Parathyroid adenoma (tissue), 2 donors: Measurements from ENCODE around the gene FBLN2.

ENCODE experiments used
- H2AFZ ChIP-seq: fragments of 300-600 bp; sonication (generic); one replicate; pipeline ENCODE4 v1.7.0; 2017; ENCODE audit warnings: antibody characterized with exemption, mild to moderate bottlenecking
- H3K27ac ChIP-seq: fragments of 300-600 bp; sonication (generic); one replicate; pipeline ENCODE4 v1.7.0; 2017
- H3K27me3 ChIP-seq: fragments of 300-600 bp; sonication (generic); one replicate; pipeline ENCODE4 v1.7.0; 2017; ENCODE audit warnings: low read length; ENCODE audit not compliant: control insufficient read depth, insufficient read depth
- H3K36me3 ChIP-seq: fragments of 300-600 bp; sonication (generic); one replicate; pipeline ENCODE4 v1.7.0; 2017; ENCODE audit warnings: low read length; ENCODE audit not compliant: control insufficient read depth, insufficient read depth
- H3K4me1 ChIP-seq: fragments of 300-600 bp; sonication (generic); one replicate; pipeline ENCODE4 v1.7.0; 2017; ENCODE audit warnings: control low read depth
- H3K4me2 ChIP-seq: fragments of 300-600 bp; sonication (generic); one replicate; pipeline ENCODE4 v1.7.0; 2017; ENCODE audit warnings: low read length
- H3K4me3 ChIP-seq: fragments of 300-600 bp; sonication (generic); one replicate; pipeline ENCODE4 v1.7.0; 2017; ENCODE audit warnings: low read depth, low read length
- H3K79me2 ChIP-seq: fragments of 300-600 bp; sonication (generic); one replicate; pipeline ENCODE4 v1.7.0; 2017; ENCODE audit warnings: control low read depth
- H3K9ac ChIP-seq: fragments of 300-600 bp; sonication (generic); one replicate; pipeline ENCODE4 v1.7.0; 2017; ENCODE audit warnings: mild to moderate bottlenecking
- H3K9me3 ChIP-seq: fragments of 300-600 bp; sonication (generic); one replicate; pipeline ENCODE4 v1.7.0; 2017; ENCODE audit warnings: low read length; ENCODE audit not compliant: control insufficient read depth
- TF ChIP-seq, protein P1 (sequence below): fragments of 300-600 bp; sonication (generic); IDR thresholded peaks from one replicate; pipeline ENCODE4 v1.7.0; 2017; ENCODE audit warnings: antibody characterized with exemption, mild to moderate bottlenecking
- donor health status: primary hyperparathyroidism.

FBLN2 gene

DNA sequence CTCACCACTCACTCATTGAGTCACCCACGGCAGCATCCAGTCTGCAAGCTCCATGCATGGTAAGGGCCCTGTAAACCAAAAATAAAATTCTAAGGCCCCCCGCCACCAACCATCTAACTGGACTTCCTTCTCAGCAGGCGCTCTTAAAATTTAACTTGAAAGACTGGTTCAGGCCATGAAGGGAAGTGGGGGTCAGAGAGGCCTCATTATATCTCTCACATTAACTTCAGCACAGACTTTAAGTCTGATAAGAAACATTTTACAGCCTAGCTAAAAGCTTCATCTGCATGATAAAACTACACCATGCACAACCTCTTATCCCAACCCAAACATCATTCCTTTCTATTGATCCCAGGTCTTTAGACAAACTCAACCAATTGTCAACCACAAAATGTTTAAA is 38.5 kb downstream of the FBLN2 start:
- Histone ChIP-seq H3K9me3 (no peaks in the 10 kb centered on the region), H3K27ac (no peak overlapping the region), H2AFZ (no peak overlapping the region), H3K4me1 (no peaks in the 10 kb centered on the region), H3K4me3 (no peak overlapping the region), H3K27me3 (no peaks in the 10 kb centered on the region), H3K9ac (no peak overlapping the region), H3K36me3 (no peaks in the 10 kb centered on the region), H3K79me2 (no peaks in the 10 kb centered on the region), H3K4me2 (no peak overlapping the region)
- TF ChIP-seq, protein P1, sequence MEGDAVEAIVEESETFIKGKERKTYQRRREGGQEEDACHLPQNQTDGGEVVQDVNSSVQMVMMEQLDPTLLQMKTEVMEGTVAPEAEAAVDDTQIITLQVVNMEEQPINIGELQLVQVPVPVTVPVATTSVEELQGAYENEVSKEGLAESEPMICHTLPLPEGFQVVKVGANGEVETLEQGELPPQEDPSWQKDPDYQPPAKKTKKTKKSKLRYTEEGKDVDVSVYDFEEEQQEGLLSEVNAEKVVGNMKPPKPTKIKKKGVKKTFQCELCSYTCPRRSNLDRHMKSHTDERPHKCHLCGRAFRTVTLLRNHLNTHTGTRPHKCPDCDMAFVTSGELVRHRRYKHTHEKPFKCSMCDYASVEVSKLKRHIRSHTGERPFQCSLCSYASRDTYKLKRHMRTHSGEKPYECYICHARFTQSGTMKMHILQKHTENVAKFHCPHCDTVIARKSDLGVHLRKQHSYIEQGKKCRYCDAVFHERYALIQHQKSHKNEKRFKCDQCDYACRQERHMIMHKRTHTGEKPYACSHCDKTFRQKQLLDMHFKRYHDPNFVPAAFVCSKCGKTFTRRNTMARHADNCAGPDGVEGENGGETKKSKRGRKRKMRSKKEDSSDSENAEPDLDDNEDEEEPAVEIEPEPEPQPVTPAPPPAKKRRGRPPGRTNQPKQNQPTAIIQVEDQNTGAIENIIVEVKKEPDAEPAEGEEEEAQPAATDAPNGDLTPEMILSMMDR = no peak

GRCh38 chr3:13588221-13588701 is 39.3 kb downstream of the FBLN2 start:
- TF ChIP-seq, protein P1 = no peak
- H3K9ac ChIP-seq = no peak overlapping the region
- no peaks in the 10 kb centered on the region for H3K4me1 ChIP-seq
- no peaks in the 10 kb centered on the region for H3K36me3 ChIP-seq
- H3K9me3 ChIP-seq = no peaks in the 10 kb centered on the region
- no peak overlapping the region for H3K27ac ChIP-seq
- no peaks in the 10 kb centered on the region for H3K27me3 ChIP-seq
- H2AFZ ChIP-seq = no peak overlapping the region
- no peaks in the 10 kb centered on the region for H3K79me2 ChIP-seq
- no peak overlapping the region for H3K4me3 ChIP-seq
- no peak overlapping the region for H3K4me2 ChIP-seq

DNA sequence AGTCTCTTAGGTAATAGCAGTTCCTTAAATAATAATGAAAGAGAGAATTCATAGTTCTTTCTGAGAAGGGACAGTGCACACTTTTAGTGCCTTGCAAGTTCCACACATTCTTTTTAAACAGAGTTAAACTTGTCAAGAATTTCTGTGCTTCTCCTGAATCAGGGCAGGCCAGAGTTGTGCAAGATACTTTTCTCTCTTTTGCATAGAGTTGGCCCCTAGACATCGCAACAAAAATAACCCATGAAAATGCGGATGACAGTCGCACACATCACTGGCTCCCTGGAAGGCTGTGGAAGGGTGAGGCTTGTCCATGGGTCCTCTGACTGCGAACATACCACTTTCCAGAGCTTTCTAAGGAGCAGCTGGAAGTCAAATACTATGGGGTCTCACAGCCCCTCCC is 40.1 kb downstream of the FBLN2 start:
- H3K4me1 ChIP-seq = no peaks in the 10 kb centered on the region
- no peaks in the 10 kb centered on the region for H3K27me3 ChIP-seq
- H2AFZ ChIP-seq = no peak overlapping the region
- H3K9ac ChIP-seq = no peak overlapping the region
- TF ChIP-seq, protein P1 = no peak
- no peaks in the 10 kb centered on the region for H3K36me3 ChIP-seq
- H3K9me3 ChIP-seq = no peaks in the 10 kb centered on the region
- H3K4me3 ChIP-seq = no peak overlapping the region
- no peak overlapping the region for H3K27ac ChIP-seq
- no peaks in the 10 kb centered on the region for H3K79me2 ChIP-seq
- H3K4me2 ChIP-seq = no peak overlapping the region

DNA sequence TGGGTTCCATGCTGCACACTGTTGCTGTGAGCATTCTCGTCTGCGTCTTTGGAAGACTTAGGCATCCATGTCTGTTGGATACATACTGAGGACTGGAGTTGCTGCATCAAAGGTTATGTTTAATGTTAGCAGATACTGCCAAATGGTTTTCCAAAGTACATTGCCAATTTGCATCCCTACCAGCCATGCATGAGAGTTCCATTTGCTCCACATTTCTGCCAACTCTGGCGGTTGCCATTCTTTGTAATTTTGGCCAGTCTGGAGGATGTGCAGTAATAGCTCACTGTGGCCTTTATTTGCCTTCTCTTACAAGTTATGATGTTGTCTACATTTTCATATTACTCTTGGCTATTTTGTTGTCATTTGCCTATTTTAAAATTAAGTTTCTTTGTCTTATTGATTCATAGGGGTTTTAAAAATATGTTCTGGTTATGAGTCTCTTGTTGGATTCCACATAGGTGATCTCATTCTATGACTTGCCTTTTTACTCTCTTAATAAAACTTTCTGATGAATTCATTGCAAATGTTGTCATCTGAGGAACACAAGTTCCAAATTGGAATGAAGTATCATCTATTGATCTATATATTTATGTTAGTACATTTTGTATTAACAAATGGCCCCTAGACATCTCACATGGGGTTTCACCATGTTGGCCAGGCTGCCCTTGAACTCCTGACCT is 42.1 kb downstream of the FBLN2 start:
- Histone ChIP-seq H2AFZ (no peak overlapping the region), H3K4me3 (no peak overlapping the region), H3K27me3 (no peaks in the 10 kb centered on the region), H3K4me1 (peaks cover 7% of the 10 kb centered on the region), H3K9ac (no peak overlapping the region), H3K36me3 (no peaks in the 10 kb centered on the region), H3K79me2 (no peaks in the 10 kb centered on the region), H3K4me2 (no peak overlapping the region), H3K9me3 (no peaks in the 10 kb centered on the region), H3K27ac (no peak overlapping the region)
- TF ChIP-seq, protein P1 = no peak

DNA sequence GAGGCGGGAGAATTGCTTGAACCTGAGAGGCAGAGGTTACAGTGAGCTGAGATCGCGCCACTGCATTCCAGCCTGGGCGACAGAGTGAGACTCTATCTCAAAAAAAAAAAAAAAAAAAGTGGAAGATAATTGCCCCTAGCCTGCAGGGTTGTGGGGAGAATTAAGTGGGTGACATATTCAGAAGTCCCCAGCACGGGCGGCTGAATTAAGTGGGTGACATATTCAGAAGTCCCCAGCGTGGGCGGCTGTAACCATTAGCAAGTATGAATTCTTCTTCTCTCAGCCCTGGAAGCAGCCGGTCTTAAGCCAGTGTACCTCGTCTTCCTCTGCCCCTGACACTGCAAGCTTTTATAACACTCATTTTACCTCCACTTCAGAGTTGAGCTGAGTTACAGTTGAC is 44.7 kb downstream of the FBLN2 start:
- no peak overlapping the region for H3K4me2 ChIP-seq
- no peak overlapping the region for H3K9ac ChIP-seq
- no peak overlapping the region for H3K27ac ChIP-seq
- no peak overlapping the region for H2AFZ ChIP-seq
- peaks cover 25% of the 10 kb centered on the region for H3K4me1 ChIP-seq
- no peaks in the 10 kb centered on the region for H3K36me3 ChIP-seq
- H3K4me3 ChIP-seq = no peak overlapping the region
- TF ChIP-seq, protein P1 = no peak
- no peaks in the 10 kb centered on the region for H3K27me3 ChIP-seq
- no peaks in the 10 kb centered on the region for H3K79me2 ChIP-seq
- H3K9me3 ChIP-seq = no peaks in the 10 kb centered on the region
